Stimulated activated CD8-positive, alpha-beta memory T cell treated with anti-CD3 and anti-CD28 coated beads, Interleukin-7, amount 100 ng/mL, for 24 hours (primary cell): ENCODE results near the gene ORAI3.

Experiments used
- DNase-seq: peaks from one replicate; pipeline ENCODE4 v3.0.0-alpha.2; 2020; ENCODE audit warnings: low read depth

The ORAI3 gene

DNA sequence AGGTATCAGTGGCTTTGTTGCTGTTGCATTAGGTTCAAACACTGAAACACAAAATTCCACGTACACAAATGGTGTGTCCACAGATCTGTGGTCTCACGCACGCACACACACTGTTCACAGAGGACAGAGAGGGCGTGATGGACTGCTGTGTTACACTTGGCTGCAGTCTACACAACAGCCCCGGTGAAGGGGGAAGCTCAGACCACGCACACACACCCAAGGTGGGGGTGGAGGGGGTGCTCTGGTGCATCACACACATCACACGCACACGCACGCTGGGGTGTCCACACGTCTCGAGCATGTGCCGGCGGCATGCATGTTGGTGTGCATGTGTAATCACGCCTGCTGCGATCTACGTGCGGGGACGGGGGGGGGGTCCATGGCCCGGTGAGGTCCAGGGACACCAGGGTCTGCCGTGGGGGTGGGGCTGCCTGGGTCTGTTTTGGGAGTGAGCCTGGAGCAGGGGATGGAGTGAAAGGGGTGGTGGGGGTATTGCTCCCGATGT, 43.5 kb downstream of the ORAI3 start:
- DNase-seq, result no peak

DNA sequence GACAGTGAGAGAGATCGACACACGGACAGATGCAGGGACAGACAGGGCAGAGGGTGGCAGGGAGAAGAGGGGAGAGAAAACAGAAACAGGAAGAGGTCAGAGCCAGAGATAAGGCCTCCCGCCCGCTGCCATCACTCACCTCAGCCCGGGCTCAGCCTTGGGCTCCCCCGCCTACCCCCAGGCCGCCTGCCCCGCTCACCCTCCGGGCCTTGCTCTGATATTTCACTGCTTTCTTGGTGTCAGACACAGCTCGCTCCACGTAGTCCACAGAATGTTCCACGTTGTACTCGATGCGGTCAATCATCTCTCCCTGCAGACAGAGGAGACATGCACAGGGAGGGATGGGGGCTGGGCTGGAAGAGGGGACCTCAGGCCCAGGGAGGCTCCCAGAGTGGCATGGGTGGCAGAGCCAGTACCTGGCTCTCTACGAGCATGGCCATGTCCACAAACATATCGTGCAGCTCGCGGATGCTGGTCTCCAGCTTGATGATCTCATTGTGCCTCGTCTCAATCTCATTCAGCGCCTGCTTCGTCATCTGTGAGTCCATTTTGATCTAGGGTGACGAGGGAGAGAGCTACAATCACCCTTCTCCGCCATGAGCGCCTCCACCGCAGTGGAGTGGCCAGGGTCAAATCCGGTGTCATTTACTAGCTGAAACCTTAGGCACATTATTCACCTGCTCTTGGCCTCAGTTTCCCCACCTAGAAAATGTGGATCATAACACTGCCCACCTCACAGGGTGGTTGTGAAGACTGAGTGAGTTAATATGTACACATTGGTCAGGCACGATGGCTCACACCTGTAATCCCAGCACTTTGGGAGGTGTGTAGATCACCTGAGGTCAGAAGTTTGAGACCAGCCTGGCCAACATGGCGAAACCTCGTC, 44.3 kb downstream of the ORAI3 start:
- DNase-seq, result no peak

DNA sequence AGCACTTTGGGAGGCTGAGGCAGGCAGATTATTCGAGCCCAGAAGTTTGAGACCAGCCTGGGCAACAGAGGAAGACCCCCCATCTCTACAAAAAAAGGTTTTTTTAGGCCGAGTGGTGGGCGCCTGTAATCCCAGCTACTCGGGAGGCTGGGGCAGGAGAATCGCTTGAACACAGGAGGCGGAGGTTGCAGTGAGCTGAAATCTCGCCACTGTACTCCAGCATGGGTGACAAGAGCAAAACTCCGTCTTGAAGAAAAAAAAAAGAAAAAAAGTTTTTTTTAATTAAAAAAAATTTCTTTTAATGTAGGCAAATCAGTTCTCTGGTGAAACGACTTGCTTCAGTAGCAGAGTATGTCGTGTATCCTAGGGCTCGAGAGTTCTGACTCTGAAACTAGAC, 47.1 kb downstream of the ORAI3 start:
- DNase-seq, result no peak

DNA sequence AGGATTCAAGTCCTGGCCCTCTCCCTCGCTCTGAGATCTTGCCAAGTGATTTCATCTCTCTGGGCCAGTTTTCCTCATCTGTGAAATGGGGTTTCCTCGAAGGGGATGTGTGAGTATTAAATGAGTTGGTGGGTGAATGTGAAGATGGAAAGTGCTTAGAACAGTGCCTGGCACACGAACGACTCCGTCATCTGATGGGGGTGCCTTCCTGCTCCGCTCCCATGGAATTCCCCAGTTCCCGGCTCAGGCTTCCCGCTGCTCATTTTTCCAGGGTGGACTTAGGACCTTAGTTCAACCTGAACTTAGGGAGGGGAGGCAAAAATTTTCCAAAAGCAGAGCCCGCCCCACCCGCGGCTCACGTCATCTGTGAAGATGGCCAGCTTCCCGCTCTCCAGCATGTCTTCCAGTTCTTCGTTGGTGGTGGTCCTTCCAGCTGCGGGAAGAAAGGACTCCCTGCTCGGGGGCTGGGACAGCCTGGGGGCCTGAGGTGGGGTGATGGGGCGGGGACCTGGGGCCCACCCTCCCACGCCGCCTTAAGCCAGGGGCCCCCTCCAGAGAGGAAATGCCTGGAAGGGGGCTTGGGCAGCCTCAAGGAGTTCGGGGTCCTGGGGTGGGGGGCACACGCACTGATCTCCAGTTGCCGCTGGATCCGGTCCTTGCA, 47.6 kb downstream of the ORAI3 start:
- no peak for DNase-seq

DNA sequence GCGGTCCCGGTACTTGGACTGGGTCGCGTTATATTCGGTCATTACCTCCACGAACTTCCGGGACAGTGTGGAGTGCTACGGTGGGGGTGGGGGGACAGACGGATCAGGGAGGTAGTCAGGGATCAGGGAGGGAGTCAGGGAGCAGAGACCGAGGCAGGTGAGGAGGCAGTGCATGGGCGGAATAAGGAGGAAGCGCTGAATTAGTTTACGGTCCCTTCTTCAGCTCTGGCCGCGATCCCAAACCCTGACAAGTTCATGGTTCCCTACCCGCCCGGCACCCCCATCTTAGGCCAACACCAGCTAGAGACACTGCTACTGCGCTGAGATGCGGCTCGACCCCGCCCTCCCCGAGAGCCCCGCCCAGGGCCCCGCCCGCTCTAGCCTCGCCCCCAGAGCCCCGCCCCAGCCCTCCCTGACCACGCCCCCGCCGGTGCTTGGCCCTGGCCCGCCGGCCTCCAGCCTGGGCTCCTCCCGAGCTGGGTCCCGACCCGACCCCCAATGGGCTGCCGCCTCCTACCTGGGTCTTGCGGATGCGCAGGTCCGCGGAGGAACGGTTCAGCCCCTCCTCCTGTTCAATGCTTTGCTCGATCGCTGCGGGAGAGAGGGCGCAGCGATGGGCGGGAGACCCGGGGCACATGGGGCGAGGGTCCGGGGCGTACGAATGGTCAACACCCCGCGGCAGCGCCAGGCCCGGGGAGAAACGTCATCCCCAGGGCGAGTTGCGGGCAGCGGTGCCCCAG, 48.3 kb downstream of the ORAI3 start:
- DNase-seq, result peak; percentile 68

DNA sequence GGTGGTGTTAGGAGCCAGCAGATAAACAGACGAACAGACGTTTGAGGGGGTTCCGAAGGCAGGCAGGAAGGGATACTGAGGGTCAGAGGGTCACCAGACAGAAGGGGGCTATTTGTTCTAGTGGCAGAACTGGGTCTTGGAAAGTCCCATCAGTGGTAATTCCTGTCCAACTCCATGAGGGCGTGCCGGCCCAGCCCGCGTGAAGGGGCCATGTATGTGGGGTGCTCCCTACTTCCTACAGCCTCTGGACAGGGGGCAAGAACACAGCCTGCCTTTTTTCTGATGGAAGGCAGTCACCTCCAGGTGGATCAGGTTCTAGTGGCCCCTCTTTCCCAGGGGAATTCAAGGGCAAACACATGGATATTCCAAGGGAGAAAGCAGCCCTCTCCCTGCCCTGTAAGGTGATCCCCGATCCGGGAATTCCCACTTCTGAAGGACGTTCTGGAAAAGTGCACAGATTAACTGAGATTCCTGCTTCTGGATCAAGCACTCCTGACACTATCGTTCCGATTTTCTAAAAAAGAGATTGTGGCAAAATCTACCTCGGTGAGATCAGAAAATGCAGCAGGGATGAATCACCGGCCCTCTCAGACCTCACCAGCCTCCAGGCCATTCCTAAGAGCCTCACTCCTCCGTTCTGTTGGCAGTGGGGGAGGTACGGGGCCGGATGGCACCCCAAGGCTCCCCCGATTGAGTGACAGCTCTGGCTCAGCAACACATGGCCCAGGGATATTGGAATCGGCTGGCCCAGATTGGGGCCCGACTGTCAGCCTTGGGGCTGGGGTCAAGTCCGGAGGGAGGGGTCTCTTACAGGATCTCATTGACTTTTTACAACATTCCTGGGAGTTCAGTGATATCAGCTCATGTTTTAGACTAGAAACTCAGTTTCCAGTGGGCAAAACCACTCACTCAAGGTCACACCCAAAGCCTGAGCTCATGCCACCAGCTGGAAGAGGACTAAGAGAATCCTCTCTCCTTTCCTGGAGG, 49.1 kb downstream of the ORAI3 start:
- no peak for DNase-seq

DNA sequence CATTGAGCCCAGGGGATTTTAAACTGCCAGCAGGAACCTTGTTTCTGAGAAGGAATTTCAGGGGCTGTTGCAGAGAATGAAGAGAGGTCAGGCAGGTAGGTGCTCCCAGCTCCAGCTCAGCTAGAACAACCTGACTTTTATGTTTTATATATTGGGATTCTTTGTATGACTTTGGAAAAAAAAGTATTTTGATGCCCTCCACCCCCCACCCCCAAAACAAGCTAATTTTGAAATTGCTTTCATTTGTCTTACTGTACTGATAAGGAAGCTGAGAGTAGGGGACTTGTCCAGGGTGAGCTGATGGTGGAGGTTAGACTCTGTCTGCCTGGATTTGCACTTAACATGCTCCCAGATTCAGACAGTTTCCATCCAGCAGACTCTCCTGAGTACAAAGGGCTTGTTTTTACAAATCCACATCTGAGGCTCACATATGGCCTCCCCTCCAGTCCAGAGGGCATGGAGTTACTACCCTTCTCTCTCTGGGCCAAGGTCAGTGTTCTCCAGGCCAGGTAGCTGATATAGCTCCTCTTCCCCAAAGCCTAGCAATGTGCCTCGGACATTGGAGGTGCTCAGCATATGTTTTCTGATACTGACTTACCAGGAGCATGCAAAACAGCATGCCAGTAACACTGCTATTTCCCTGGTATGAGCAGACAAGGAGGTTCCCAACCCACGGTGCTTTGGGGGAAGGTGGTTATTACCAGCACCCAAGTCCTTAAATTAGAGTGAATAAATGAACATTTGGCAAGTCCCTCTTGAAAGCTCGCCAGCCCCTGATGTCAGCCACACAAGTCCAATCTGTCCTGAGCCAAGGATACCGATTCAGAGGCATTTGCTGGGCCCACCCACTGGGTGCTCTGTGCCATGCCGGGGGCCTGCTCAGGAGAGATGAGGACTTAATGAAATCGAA, 50.2 kb downstream of the ORAI3 start:
- DNase-seq, result no peak

DNA sequence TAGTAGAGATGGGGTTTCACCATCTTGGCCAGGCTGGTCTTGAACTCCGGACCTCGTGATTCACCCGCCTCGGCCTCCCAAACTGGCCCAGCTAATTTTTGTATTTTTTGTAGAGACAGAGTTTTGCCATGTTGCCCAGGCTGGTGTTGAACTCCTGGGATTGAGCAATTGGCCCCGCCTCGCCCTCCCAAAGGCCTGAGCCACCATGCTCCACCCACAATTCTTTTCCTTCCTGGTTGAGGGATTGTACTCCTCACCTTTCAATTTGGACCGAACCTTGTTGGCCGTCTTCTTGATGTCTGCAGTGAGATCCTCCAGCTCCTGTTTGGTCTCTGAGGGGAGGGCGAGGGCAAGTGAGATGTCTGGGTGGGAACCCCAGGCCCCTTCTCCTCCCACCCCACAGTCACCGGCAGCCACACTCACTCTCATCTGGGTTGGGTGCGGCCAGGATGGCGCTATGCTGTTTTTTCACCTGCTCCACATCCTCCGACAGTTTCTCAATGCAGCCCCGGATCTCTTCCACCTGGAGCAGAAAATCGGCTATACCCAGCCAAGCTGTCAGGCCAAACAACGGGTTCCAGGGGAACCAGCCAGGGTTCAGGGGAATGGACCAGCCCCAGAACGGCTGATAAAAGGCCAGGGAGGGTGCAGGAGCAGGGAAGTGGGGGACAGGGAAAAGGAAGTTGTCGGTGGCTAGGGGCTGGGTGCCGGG, 52.0 kb downstream of the ORAI3 start:
- DNase-seq, result no peak

DNA sequence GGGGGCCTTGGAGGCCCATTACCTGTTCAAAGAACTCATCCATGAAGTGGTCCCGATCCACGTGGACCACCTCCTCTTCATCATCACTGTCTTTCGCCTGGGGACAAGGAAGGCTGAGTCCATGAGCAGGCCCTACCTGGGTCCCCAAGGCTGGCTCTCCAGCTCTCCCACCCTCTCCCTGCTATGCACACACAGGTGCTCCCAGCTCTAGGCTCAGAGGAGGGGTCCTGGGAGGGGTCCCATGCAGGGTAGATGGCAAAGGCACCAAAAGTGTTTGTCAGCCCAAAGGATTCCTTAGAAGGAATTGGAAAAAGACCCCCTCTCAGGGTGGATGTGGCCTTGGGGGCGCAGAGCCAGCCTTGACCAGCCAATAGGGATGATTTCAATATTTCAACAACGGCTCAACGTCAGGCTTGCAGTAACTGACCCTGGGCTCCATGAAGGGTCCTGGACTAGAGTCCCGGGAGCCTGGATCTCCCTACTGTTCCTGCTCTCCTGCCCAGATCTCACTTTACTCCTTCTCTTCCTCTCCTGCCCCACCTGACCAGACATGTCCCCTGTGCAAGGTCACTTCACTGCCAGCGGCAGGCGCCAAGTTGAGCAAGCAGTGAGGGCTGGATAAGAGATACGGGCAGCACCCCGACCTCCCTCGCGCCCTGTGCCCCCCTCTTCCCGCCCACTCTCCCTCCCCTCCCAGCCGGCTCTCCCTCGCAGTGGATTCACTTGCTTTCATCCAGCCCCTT, 52.8 kb downstream of the ORAI3 start:
- DNase-seq, result no peak

DNA sequence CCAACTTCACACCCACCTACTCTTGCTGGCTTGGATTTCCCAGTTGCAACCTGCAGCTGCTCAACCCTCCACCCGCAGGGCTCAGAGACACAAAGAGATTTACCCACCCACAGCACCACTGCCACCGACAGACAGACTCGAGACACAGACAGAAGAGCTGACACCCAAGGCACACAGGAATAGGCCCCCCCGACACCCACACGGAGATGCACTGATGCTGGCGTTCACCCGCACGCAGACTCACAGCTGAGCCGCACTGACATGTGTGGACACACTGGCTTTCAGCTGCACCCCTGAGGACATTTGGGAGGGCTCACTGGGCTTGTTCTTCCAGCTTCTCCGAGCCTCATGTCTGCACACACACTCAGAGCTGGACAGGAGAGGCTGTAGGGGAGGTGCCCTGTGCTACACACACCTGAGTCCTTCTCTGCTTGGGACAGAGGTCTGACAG, 53.4 kb downstream of the ORAI3 start:
- DNase-seq, result no peak

DNA sequence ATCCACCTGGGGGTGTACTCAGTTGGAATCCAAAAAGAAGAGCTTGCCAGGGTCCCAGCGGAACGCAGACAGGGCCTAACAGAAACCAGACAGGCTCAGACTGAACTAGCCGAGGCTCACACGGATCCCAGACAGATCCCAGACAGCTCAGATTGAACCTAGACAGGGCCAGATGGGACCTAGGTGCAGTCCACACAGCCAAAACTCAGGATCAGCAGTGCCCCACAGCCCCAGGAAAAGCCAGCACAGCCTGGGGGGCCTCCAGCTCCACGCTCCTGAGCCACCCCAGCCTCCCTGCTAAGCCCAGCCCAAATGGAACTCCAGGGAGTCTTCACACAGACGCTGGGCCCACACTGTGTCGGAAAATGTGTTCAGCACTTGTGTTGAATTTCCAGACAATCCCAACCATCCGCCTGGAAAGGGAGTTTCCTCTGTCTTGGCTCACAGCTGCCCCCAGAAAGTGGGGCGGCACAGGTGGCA, 54.0 kb downstream of the ORAI3 start:
- no peak for DNase-seq

DNA sequence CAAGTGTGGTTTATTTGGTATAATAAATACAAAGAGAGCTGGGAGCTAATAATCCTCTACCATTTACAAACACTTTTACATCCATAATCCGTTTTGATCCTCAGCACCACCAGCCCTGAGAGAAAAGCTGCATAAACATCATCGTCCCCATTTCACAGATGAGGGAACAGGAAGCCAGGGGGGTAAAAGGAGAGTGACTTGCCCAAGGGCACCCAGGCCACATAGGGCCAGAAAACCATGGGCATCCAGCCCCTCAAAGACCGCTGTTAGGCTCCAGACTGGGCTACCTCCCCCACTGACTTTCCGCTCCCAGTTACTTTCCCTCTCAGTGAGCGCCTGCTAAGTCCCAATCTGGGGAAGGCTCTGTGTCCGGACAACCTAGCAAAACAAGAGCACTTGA, 54.9 kb downstream of the ORAI3 start:
- DNase-seq, result no peak
